ENCODE measurements around the gene ADD3.

The ADD3 gene

GRCh38 chr10:109962247-109962646 lies 45.5 kb upstream of the ADD3 start:
- DNase-seq (ENCODE audit: low read depth) = no peak
- no peak overlapping the region for H3K4me3 ChIP-seq (ENCODE audit: low read depth, low read length)
- TF ChIP-seq MYC (IDR thresholded peaks at IDR 0.05; ENCODE audit: low read depth, low read length) = no peak
- TF ChIP-seq POLR2A (IDR thresholded peaks at IDR 0.05; ENCODE audit: extremely low read depth, insufficient read length) = no peak
- TF ChIP-seq, protein P1, sequence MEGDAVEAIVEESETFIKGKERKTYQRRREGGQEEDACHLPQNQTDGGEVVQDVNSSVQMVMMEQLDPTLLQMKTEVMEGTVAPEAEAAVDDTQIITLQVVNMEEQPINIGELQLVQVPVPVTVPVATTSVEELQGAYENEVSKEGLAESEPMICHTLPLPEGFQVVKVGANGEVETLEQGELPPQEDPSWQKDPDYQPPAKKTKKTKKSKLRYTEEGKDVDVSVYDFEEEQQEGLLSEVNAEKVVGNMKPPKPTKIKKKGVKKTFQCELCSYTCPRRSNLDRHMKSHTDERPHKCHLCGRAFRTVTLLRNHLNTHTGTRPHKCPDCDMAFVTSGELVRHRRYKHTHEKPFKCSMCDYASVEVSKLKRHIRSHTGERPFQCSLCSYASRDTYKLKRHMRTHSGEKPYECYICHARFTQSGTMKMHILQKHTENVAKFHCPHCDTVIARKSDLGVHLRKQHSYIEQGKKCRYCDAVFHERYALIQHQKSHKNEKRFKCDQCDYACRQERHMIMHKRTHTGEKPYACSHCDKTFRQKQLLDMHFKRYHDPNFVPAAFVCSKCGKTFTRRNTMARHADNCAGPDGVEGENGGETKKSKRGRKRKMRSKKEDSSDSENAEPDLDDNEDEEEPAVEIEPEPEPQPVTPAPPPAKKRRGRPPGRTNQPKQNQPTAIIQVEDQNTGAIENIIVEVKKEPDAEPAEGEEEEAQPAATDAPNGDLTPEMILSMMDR (IDR thresholded peaks at IDR 0.05; ENCODE audit: low read depth, low read length) = no peak
- no peak for TF ChIP-seq MAX (IDR thresholded peaks at IDR 0.05; ENCODE audit: low read depth, low read length)

GRCh38 chr10:109963439-109963838 lies 44.3 kb upstream of the ADD3 start:
- TF ChIP-seq MAX (IDR thresholded peaks at IDR 0.05; ENCODE audit: low read depth, low read length) (no peak), MYC (IDR thresholded peaks at IDR 0.05; ENCODE audit: low read depth, low read length) (no peak), POLR2A (IDR thresholded peaks at IDR 0.05; ENCODE audit: extremely low read depth, insufficient read length) (no peak)
- TF ChIP-seq, protein P1 (IDR thresholded peaks at IDR 0.05; ENCODE audit: low read depth, low read length) = no peak
- no peak for DNase-seq (ENCODE audit: low read depth)

GRCh38 chr10:109964318-109964717 lies 43.5 kb upstream of the ADD3 start:
- DNase-seq (ENCODE audit: low read depth) = no peak
- H3K4me3 ChIP-seq (ENCODE audit: low read depth, low read length) = no peak overlapping the region
- TF ChIP-seq, protein P1 (IDR thresholded peaks at IDR 0.05; ENCODE audit: low read depth, low read length) = no peak
- TF ChIP-seq MAX (IDR thresholded peaks at IDR 0.05; ENCODE audit: low read depth, low read length) = no peak
- TF ChIP-seq POLR2A (IDR thresholded peaks at IDR 0.05; ENCODE audit: extremely low read depth, insufficient read length) = no peak
- TF ChIP-seq MYC (IDR thresholded peaks at IDR 0.05; ENCODE audit: low read depth, low read length) = no peak

More at GRCh38 chr10:109963439-109963838, 44.3 kb upstream of the ADD3 start:
- H3K4me3 ChIP-seq (ENCODE audit: low read depth, low read length) = no peak overlapping the region

DNA sequence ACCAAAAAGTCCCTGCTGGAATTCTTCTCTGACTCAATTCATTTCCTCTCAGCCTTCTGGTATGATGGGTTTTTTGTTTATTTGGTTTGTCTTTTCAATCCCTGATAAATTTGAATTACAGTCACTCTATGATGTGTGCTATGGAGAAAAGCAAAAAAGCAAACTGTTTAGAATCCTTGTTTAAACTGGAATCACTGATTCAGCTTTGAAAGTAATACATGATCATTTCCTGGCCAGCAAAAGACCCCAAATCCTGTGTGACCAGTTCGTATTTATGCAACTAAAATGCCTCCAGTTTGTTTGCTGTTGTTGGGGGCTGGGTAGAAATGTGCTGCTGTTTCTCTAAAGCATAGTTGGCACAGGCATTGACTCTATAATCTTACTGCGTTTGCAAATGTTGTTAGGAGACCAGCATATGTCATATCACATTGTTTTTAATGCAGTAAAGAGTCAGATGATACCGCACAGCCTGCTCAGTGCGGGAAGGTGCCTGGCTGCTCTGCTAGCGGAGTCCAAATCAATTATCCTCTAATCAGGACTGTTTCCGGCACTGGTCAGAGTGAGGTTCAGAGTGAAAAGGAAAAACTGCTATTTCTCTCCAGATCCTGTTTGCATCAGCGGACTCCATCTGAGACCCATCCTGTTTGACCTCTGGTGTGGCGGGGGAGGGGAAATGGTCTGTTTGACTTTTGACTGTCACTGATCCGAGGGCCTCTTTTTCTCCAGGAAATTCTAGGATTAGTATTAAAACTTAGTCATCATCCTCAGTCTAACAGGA lies 40.6 kb upstream of the ADD3 start:
- H3K4me3 ChIP-seq (ENCODE audit: low read depth, low read length) = no peak overlapping the region
- DNase-seq (ENCODE audit: low read depth) = no peak
- TF ChIP-seq MYC (IDR thresholded peaks at IDR 0.05; ENCODE audit: low read depth, low read length) (no peak), MAX (IDR thresholded peaks at IDR 0.05; ENCODE audit: low read depth, low read length) (no peak), POLR2A (IDR thresholded peaks at IDR 0.05; ENCODE audit: extremely low read depth, insufficient read length) (no peak)
- TF ChIP-seq, protein P1 (IDR thresholded peaks at IDR 0.05; ENCODE audit: low read depth, low read length) = no peak

DNA sequence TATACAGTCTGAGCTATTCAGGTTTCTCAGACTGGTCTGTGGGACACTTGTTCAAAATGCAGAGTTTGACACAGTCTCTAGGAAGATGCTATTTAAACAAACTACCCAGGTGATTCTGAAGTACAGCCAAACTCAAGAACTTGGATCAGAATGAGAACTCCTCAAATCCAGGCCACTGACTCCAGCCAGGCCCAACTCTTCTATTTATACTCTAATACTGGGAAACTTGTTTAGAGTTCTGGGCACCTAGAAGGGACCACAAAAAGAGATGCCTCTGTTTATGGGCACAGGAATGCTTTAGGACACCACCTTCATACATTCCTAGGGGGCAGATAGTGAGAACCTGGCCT lies 40.1 kb upstream of the ADD3 start:
- TF ChIP-seq, protein P1 (IDR thresholded peaks at IDR 0.05; ENCODE audit: low read depth, low read length) = no peak
- TF ChIP-seq POLR2A (IDR thresholded peaks at IDR 0.05; ENCODE audit: extremely low read depth, insufficient read length) (no peak), MYC (IDR thresholded peaks at IDR 0.05; ENCODE audit: low read depth, low read length) (no peak), MAX (IDR thresholded peaks at IDR 0.05; ENCODE audit: low read depth, low read length) (no peak)
- H3K4me3 ChIP-seq (ENCODE audit: low read depth, low read length) = no peak overlapping the region
- no peak for DNase-seq (ENCODE audit: low read depth)

Data from NB4 (cell line).